DOHH2 (cell line): ENCODE measurements around the gene LIPI.
"Not testable (repeated sequence)": the region's sequence is repeated elsewhere in the genome, so short reads cannot be mapped to it uniquely, and the experiment has no call there.

ENCODE experiments used
- H3F3A ChIP-seq: fragments of 200-600 bp; sonication (generic), shearing (Covaris generic); 2 replicates; pipeline ENCODE4 v1.6.0; 2016; ENCODE audit warnings: antibody characterized with exemption, mild to moderate bottlenecking; ENCODE audit not compliant: control insufficient read depth, insufficient read depth
- H3K27ac ChIP-seq: fragments of 200-600 bp; sonication (generic); 2 replicates; pipeline ENCODE4 v1.5.1; 2014; ENCODE audit warnings: low read depth, mild to moderate bottlenecking, low read length, moderate library complexity
- H3K27me3 ChIP-seq: fragments of 200-600 bp; sonication (generic); 2 replicates; pipeline ENCODE4 v1.6.1; 2014; ENCODE audit warnings: mild to moderate bottlenecking, low read length, mixed read lengths; ENCODE audit not compliant: control insufficient read depth
- H3K36me3 ChIP-seq: fragments of 200-600 bp; sonication (generic); 2 replicates; pipeline ENCODE4 v1.6.1; 2014; ENCODE audit warnings: mild to moderate bottlenecking, low read length, moderate library complexity, mixed read lengths; ENCODE audit not compliant: control insufficient read depth
- H3K4me1 ChIP-seq: fragments of 200-600 bp; sonication (generic); 2 replicates; pipeline ENCODE4 v1.6.1; 2014; ENCODE audit warnings: mild to moderate bottlenecking, low read length, mixed read lengths; ENCODE audit not compliant: control insufficient read depth
- H3K4me2 ChIP-seq: fragments of 200-600 bp; sonication (generic); 2 replicates; pipeline ENCODE4 v1.6.0; 2014; ENCODE audit warnings: mild to moderate bottlenecking, low read length, moderate library complexity
- H3K4me3 ChIP-seq: fragments of 200-600 bp; sonication (generic); 2 replicates; pipeline ENCODE4 v1.5.1; 2014; ENCODE audit warnings: mild to moderate bottlenecking, low read length, mixed read lengths
- H3K79me2 ChIP-seq: fragments of 200-600 bp; sonication (generic); 2 replicates; pipeline ENCODE4 v1.6.1; 2014; ENCODE audit warnings: mild to moderate bottlenecking, low read length, mixed read lengths; ENCODE audit not compliant: control insufficient read depth
- H3K9me2 ChIP-seq: fragments of 200-600 bp; sonication (generic); replicated peaks from 2 replicates; pipeline ENCODE4 v1.6.1; 2014; ENCODE audit warnings: mild to moderate bottlenecking, low read length, mixed read lengths; ENCODE audit not compliant: control insufficient read depth
- H3K9me3 ChIP-seq: fragments of 200-600 bp; sonication (generic); 2 replicates; pipeline ENCODE4 v1.6.1; 2014; ENCODE audit warnings: antibody characterized with exemption, low read length, mixed read lengths; ENCODE audit not compliant: control insufficient read depth, insufficient read depth
- H4K20me1 ChIP-seq: fragments of 200-600 bp; sonication (generic); 2 replicates; pipeline ENCODE4 v1.6.0; 2014; ENCODE audit warnings: low read depth, mild to moderate bottlenecking, antibody characterized with exemption, low read length, moderate library complexity; ENCODE audit not compliant: control insufficient read depth, insufficient read depth
- EZH2phosphoT487 ChIP-seq: fragments of 200-600 bp; sonication (generic); IDR thresholded peaks from 2 replicates; pipeline ENCODE4 v1.6.1; 2017; ENCODE audit warnings: borderline replicate concordance, mild to moderate bottlenecking, antibody characterized with exemption, low read length, moderate library complexity, mixed read lengths
- TF ChIP-seq, protein P1 (sequence below): fragments of 200-600 bp; sonication (generic); IDR thresholded peaks from one replicate; pipeline ENCODE4 v1.5.1; 2014; ENCODE audit warnings: antibody characterized with exemption, mild to moderate bottlenecking, low read depth, low read length; ENCODE audit not compliant: poor library complexity, severe bottlenecking

Gene LIPI

DNA sequence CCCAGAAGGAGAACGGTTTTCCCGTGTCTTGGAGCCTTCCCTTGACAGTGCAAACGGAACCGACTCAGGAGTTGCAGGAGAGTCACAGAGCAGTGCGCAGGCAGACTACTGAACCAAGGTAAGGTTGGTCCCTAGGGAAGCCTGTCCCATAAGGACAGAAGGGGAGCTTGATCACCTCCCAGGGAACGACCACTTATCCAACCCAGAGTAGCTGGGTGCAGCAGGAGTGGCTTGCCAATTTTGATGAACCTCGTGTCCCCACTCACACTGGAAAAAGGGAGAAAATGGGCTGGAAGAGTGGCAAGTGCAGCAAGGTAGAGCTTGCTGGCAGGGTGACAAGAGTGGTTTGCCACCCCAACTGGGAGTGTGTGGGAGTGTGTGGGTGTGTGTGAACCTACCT, 95.1 kb downstream of the LIPI start:
- Histone ChIP-seq H3K9me3 (no peaks in the 10 kb centered on the region), H4K20me1 (no peaks in the 10 kb centered on the region)

DNA sequence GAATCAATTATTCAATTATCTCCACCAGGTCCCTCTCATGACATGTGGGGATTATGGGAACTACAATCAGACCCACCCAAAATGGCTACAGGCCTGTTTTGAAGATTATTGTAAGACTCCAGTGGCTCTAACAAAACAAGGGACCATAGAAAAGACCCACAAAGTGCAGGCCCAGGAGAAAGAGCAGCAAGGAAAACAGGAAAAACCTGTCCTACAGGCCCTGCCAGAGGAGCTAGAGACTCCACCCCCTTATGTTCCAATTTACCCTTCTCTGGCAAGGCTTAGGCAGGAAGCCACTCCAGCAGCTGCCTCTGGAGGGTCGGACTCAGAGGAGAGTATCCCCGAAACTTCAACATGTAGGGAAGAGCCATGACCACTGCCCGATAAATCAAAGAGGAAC, 96.5 kb downstream of the LIPI start:
- no peak overlapping the region for H3K4me2 ChIP-seq
- no peak overlapping the region for H3K4me3 ChIP-seq
- no peaks in the 10 kb centered on the region for H3K27me3 ChIP-seq
- H3K27ac ChIP-seq = no peak overlapping the region
- H4K20me1 ChIP-seq = no peaks in the 10 kb centered on the region
- no peaks in the 10 kb centered on the region for H3F3A ChIP-seq
- no peaks in the 10 kb centered on the region for H3K79me2 ChIP-seq
- H3K9me3 ChIP-seq = no peaks in the 10 kb centered on the region
- H3K9me2 ChIP-seq = no peaks in the 10 kb centered on the region
- H3K4me1 ChIP-seq = no peaks in the 10 kb centered on the region
- TF ChIP-seq, protein P1, sequence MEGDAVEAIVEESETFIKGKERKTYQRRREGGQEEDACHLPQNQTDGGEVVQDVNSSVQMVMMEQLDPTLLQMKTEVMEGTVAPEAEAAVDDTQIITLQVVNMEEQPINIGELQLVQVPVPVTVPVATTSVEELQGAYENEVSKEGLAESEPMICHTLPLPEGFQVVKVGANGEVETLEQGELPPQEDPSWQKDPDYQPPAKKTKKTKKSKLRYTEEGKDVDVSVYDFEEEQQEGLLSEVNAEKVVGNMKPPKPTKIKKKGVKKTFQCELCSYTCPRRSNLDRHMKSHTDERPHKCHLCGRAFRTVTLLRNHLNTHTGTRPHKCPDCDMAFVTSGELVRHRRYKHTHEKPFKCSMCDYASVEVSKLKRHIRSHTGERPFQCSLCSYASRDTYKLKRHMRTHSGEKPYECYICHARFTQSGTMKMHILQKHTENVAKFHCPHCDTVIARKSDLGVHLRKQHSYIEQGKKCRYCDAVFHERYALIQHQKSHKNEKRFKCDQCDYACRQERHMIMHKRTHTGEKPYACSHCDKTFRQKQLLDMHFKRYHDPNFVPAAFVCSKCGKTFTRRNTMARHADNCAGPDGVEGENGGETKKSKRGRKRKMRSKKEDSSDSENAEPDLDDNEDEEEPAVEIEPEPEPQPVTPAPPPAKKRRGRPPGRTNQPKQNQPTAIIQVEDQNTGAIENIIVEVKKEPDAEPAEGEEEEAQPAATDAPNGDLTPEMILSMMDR = no peak
- no peaks in the 10 kb centered on the region for H3K36me3 ChIP-seq

More for the DNA sequence above, 95.1 kb downstream of the LIPI start:
- H3K4me3 ChIP-seq = no peak overlapping the region
- no peaks in the 10 kb centered on the region for H3F3A ChIP-seq
- no peak overlapping the region for H3K4me2 ChIP-seq
- TF ChIP-seq EZH2phosphoT487 = no peak
- no peaks in the 10 kb centered on the region for H3K27me3 ChIP-seq
- H3K4me1 ChIP-seq = peaks cover 9% of the 10 kb centered on the region
- no peaks in the 10 kb centered on the region for H3K79me2 ChIP-seq
- no peaks in the 10 kb centered on the region for H3K9me2 ChIP-seq
- H3K27ac ChIP-seq = no peak overlapping the region
- no peaks in the 10 kb centered on the region for H3K36me3 ChIP-seq

DNA sequence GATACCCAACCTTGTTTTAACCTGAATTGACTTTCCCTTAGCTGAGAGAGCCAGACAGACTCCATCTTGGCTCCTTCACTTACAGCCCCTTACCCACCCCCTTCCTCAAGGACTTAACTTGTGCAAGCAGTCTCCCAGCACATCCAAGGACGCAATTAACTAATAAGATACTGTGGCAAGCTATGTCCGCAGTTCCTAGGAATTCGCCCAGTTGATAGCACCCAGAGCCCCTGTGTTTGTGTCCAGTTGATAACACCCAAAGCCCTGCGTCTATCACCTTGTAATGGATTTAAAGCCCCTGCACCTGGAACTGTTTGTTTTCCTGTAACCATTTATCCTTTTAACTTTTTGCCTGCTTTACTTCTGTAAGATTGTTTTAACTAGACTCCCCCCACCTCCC, 106.2 kb downstream of the LIPI start:
- H3K9me3 ChIP-seq, H3K36me3 ChIP-seq, H3K79me2 ChIP-seq, H4K20me1 ChIP-seq, H3F3A ChIP-seq, H3K9me2 ChIP-seq, H3K4me1 ChIP-seq, H3K27me3 ChIP-seq, H3K4me2 ChIP-seq, H3K27ac ChIP-seq, H3K4me3 ChIP-seq: not testable (repeated sequence)

DNA sequence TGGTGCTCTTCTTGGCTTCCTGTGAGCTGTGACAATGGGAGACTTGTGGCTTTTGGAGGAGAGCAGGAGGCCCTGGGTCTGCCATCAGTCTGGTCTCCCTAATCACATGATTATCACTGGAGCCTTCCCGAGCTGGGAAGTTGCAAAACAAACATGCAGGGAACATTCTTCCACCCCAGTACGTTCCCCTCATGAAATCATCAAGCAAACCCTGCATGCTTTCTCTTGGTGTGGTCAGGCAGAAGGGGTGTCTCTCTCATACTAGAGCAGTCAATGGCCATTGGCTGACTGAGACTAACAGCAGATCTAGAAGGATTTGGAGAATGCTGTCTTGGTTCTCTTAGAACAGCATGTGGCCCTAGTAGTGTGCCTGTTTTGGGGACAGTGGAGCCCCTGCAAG, 111.2 kb downstream of the LIPI start:
- Histone ChIP-seq H3F3A (no peaks in the 10 kb centered on the region), H3K4me2 (no peak overlapping the region), H3K27me3 (no peaks in the 10 kb centered on the region), H3K4me3 (no peak overlapping the region), H3K27ac (no peak overlapping the region), H3K9me2 (no peaks in the 10 kb centered on the region), H3K9me3 (no peaks in the 10 kb centered on the region), H4K20me1 (no peaks in the 10 kb centered on the region), H3K79me2 (no peaks in the 10 kb centered on the region), H3K4me1 (no peaks in the 10 kb centered on the region), H3K36me3 (peaks cover 6% of the 10 kb centered on the region; the same call in 1 of the 2 replicates)
- TF ChIP-seq, protein P1 = no peak
- TF ChIP-seq EZH2phosphoT487 = no peak
